Breast epithelium (tissue), 3 donors: ENCODE measurements around the gene QRICH2.

Source experiments
- CTCF ChIP-seq, 3 donors: fragments of 450-650 bp; IDR thresholded peaks; one replicate each; pipeline ENCODE4 v1.5.1; 2016 to 2017; ENCODE audit warnings: antibody characterized with exemption in 3 of 3, mild to moderate bottlenecking in 3 of 3, moderate library complexity in 3 of 3
- POLR2A ChIP-seq: fragments of 450-650 bp; IDR thresholded peaks from one replicate; pipeline ENCODE4 v1.6.1; 2016; ENCODE audit warnings: antibody characterized with exemption, mild to moderate bottlenecking, moderate library complexity
- POLR2AphosphoS5 ChIP-seq, 3 donors: sonication (generic); formaldehyde crosslinking; IDR thresholded peaks; one replicate each; pipeline ENCODE4 v1.6.1; 2017; ENCODE audit warnings: antibody characterized with exemption in 3 of 3

- TF ChIP-seq CTCF (IDR thresholded peaks at IDR 0.05): no peak
- TF ChIP-seq POLR2A: no peak
- no peak for TF ChIP-seq POLR2AphosphoS5 (IDR thresholded peaks at IDR 0.05)
Observed at GRCh38 chr17:76307299-76307965, 644 bp downstream of the QRICH2 start.
